Hypothalamus (tissue), 51 donors: Measurements from ENCODE around the gene PLCG2.

Experiments
- DNase-seq, 51 donors: peaks; one replicate each; lab custom pipeline; 2025; lab: John Stamatoyannopoulos, UW

PLCG2 gene

GRCh38 chr16:81902025-81902424, 122.9 kb downstream of the PLCG2 start:
- DNase-seq = no peak

- no peak for DNase-seq
Measured at GRCh38 chr16:81904320-81904719, 125.2 kb downstream of the PLCG2 start.

GRCh38 chr16:81905277-81905676, 126.2 kb downstream of the PLCG2 start:
- no peak for DNase-seq

GRCh38 chr16:81907681-81908080, 128.6 kb downstream of the PLCG2 start:
- no peak for DNase-seq

- DNase-seq = no peak
Measured at GRCh38 chr16:81908466-81909262, 129.6 kb downstream of the PLCG2 start.

- DNase-seq = no peak
Measured at GRCh38 chr16:81910366-81910885, 131.3 kb downstream of the PLCG2 start.

GRCh38 chr16:81912395-81912794, 133.3 kb downstream of the PLCG2 start:
- no peak for DNase-seq

- no peak for DNase-seq
Measured at GRCh38 chr16:81913222-81913621, 134.1 kb downstream of the PLCG2 start.

GRCh38 chr16:81917375-81917774, 138.3 kb downstream of the PLCG2 start:
- DNase-seq = no peak

GRCh38 chr16:81918927-81919326, 139.8 kb downstream of the PLCG2 start:
- DNase-seq = no peak

- DNase-seq = no peak
Measured at GRCh38 chr16:81920498-81920897, 141.4 kb downstream of the PLCG2 start.

- DNase-seq = no peak
Measured at GRCh38 chr16:81921085-81921814, 142.2 kb downstream of the PLCG2 start.

- no peak for DNase-seq
Measured at GRCh38 chr16:81921843-81922584, 142.9 kb downstream of the PLCG2 start.

- DNase-seq = no peak
Measured at GRCh38 chr16:81923296-81923695, 144.2 kb downstream of the PLCG2 start.

- peak in 2 of 51 donors; percentile 8 to 9 for DNase-seq
Measured at GRCh38 chr16:81925016-81925415, 145.9 kb downstream of the PLCG2 start.

GRCh38 chr16:81926036-81926435, 146.9 kb downstream of the PLCG2 start:
- no peak for DNase-seq

- no peak for DNase-seq
Measured at GRCh38 chr16:81927561-81928185, 148.6 kb downstream of the PLCG2 start.

GRCh38 chr16:81928271-81928918, 149.3 kb downstream of the PLCG2 start:
- no peak for DNase-seq

- DNase-seq = no peak
Measured at GRCh38 chr16:81928975-81929374, 149.9 kb downstream of the PLCG2 start.

GRCh38 chr16:81929841-81930240, 150.8 kb downstream of the PLCG2 start:
- no peak for DNase-seq
